ENCODE measurements around the gene JAG2.

Gene JAG2

GRCh38 chr14:105195051-105195450 lies 26.5 kb upstream of the JAG2 start:
- CTCF ChIA-PET: interaction anchor here (0.6 to 0.8 kb wide), 2 partner anchors 10 to 25 kb away, joined by 3 read pairs; no protein-coding TSS in a partner anchor
- DNase-seq (ENCODE audit: low spot score): no peak
- no peak for TF ChIP-seq CTCF (conservative IDR thresholded peaks at IDR 0.05; ENCODE audit: low read depth)
- POLR2A ChIA-PET (ENCODE audit: low non-redundant PET): no interaction called here
- H3K27ac ChIP-seq: no peak overlapping the region

GRCh38 chr14:105193916-105194782 lies 25.6 kb upstream of the JAG2 start:
- no peak for TF ChIP-seq CTCF (conservative IDR thresholded peaks at IDR 0.05; ENCODE audit: low read depth)
- POLR2A ChIA-PET (ENCODE audit: low non-redundant PET): no interaction called here
- H3K27ac ChIP-seq: no peak overlapping the region
- CTCF ChIA-PET: interaction anchor here (1.0 to 1.1 kb wide), 2 partner anchors 9 to 12 kb away, joined by 3 to 6 read pairs; no protein-coding TSS in a partner anchor
- DNase-seq (ENCODE audit: low spot score): no peak

DNA sequence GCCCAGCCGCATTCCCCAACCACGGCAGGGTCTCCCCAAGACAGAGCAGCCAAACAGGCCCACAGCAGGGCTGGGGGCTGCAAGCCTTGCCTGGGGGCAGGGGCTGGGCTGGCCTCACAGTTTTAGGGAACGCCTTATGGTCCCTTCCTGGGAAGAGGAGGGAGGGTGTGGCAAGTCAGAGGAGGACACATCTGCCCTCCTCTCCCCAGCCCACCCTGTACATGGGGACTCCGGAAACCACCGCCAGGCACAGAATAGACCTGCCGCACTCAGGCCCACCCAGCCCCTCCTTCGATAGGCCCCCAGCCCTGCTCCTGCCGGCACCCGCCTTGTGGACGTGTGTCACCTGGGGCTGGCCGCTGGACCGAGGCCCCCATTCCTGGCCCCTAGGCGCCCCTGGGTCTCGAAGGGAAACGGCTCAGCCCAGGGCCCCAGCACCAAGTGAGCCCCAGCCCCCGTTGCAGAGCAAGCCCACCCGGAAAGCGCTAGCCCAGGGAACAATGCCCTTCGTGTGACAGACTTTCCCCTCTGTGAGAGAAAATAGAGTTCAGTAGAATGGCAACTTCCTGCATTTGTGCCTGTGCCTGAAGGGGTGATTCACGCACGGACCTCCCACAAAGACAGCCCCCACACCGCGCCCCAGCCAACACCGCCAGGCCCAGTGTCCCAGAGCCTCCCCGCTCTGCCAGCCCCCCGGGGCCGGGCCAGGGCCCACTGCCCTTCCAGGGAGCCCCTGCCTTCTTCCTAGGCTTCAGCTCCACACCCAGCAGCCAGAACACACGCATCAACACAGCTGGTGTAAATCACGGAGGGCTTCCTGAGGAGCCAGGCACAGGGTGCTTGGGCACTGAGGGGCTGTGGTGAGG lies 24.5 kb upstream of the JAG2 start:
- CTCF ChIA-PET: interaction anchor here (1.0 to 1.1 kb wide), 2 partner anchors 10 to 11 kb away, joined by 3 to 6 read pairs; no protein-coding TSS in a partner anchor

DNA sequence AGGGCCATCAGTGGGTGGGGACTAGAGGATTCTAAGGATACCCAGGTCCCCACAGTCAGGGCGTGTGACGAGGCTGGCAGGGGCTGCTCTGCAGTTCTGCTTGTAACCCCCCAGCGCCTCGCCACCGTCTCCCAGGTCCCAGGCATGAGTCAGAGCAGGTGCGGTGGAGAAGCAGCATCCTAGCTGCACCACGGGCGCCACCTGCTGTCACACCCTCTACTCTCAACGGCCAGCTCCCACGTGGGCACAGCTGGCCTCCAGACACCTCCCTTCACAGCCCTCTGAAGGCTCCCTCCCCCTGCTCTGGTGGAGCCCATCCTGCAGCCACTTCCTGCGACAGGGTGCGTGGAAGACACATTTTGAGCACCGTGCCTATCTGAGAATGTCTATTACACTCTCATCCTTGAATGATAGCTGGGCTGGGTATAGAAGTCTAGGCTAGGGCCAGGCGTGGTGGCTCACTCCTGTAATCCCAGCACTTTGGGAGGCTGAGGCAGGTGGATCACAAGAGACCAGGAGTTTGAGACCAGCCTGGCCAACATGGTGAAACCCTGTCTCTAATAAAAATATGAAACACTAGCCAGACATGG lies 19.5 kb upstream of the JAG2 start:
- CTCF ChIA-PET: interaction anchor here (0.9 to 1.7 kb wide), 2 partner anchors 55 to 98 kb away, joined by 4 to 5 read pairs; no protein-coding TSS in a partner anchor
- no peak for TF ChIP-seq CTCF (conservative IDR thresholded peaks at IDR 0.05; ENCODE audit: low read depth)
- no peak overlapping the region for H3K27ac ChIP-seq
- POLR2A ChIA-PET (ENCODE audit: low non-redundant PET): no interaction called here
- no peak for DNase-seq (ENCODE audit: low spot score)

More for the DNA sequence above, 24.5 kb upstream of the JAG2 start:
- POLR2A ChIA-PET (ENCODE audit: low non-redundant PET): no interaction called here
- TF ChIP-seq CTCF (conservative IDR thresholded peaks at IDR 0.05; ENCODE audit: low read depth): no peak
- DNase-seq (ENCODE audit: low spot score): no peak
- no peak overlapping the region; the same call in 1 of the 2 replicates for H3K27ac ChIP-seq

- no peak for DNase-seq (ENCODE audit: low spot score)
- POLR2A ChIA-PET (ENCODE audit: low non-redundant PET): no interaction called here
- CTCF ChIA-PET: interaction anchor here (0.9 kb wide), 1 partner anchor 56 kb away, joined by 4 read pairs; no protein-coding TSS in a partner anchor
Measured at GRCh38 chr14:105187116-105187515, 18.5 kb upstream of the JAG2 start.

More at GRCh38 chr14:105187116-105187515, 18.5 kb upstream of the JAG2 start:
- no peak overlapping the region for H3K27ac ChIP-seq
- no peak for TF ChIP-seq CTCF (conservative IDR thresholded peaks at IDR 0.05; ENCODE audit: low read depth)

Data from RWPE1 (cell line).